SK-N-SH treated with all-trans-retinoic acid at 6 μM for 48 hours (cell line): ENCODE results near the gene IL5.
A peak's percentile ranks its signal among the peaks of the same experiment; 100 is the strongest.
"Not testable (repeated sequence)": the region's sequence is repeated elsewhere in the genome, so short reads cannot be mapped to it uniquely, and the experiment has no call there.

Source experiments
- ATAC-seq: fragments of 200-7000 bp; cut with Tn5 transposase; 3 replicates; pipeline ENCODE4 v1.9.1; 2020; ENCODE audit warnings: mild to moderate bottlenecking, moderate library complexity
- ARNTL ChIP-seq: fragments of 450-650 bp; formaldehyde crosslinking; IDR thresholded peaks from 2 replicates; pipeline ENCODE4 v1.5.0; 2020; ENCODE audit warnings: low read depth, mild to moderate bottlenecking, moderate library complexity, borderline replicate concordance
- CREB5 ChIP-seq: fragments of 250-450 bp; sonication (Bioruptor Pico); IDR thresholded peaks from 2 replicates; pipeline ENCODE4 v1.5.1; 2020; ENCODE audit warnings: low read depth, mild to moderate bottlenecking, moderate library complexity
- CSRNP3 ChIP-seq: fragments of 250-450 bp; sonication (Bioruptor Pico); IDR thresholded peaks from 2 replicates; pipeline ENCODE4 v1.5.1; 2021; ENCODE audit warnings: mild to moderate bottlenecking, moderate library complexity
- ESRRG ChIP-seq: fragments of 250-450 bp; sonication (Bioruptor Pico); IDR thresholded peaks from 2 replicates; pipeline ENCODE4 v1.6.1; 2021; ENCODE audit warnings: mild to moderate bottlenecking
- GLIS3 ChIP-seq: fragments of 250-450 bp; sonication (Bioruptor Pico); IDR thresholded peaks from 2 replicates; pipeline ENCODE4 v1.5.0; 2020; ENCODE audit warnings: mild to moderate bottlenecking, moderate library complexity
- ISL1 ChIP-seq: fragments of 250-450 bp; sonication (Bioruptor Pico); IDR thresholded peaks from 2 replicates; pipeline ENCODE4 v2.1.2; 2022; ENCODE audit warnings: mild to moderate bottlenecking, moderate library complexity
- OSR1 ChIP-seq: fragments of 250-450 bp; sonication (Bioruptor Pico); IDR thresholded peaks from 2 replicates; pipeline ENCODE4 v1.8.0; 2022; ENCODE audit warnings: moderate library complexity, mild to moderate bottlenecking, inconsistent platforms
- PPARA ChIP-seq: fragments of 250-450 bp; sonication (Bioruptor Pico); IDR thresholded peaks from 2 replicates; pipeline ENCODE4 v1.5.0; 2020; ENCODE audit warnings: mild to moderate bottlenecking, borderline replicate concordance
- RARB ChIP-seq: fragments of 250-450 bp; sonication (Bioruptor Pico); IDR thresholded peaks from 2 replicates; pipeline ENCODE4 v1.8.0; 2021; ENCODE audit warnings: mild to moderate bottlenecking, moderate library complexity
- SNAI2 ChIP-seq: fragments of 250-450 bp; sonication (Bioruptor Pico); IDR thresholded peaks from 2 replicates; pipeline ENCODE4 v1.5.0; 2020; ENCODE audit warnings: mild to moderate bottlenecking, moderate library complexity
- TCF4 ChIP-seq: fragments of 250-450 bp; sonication (Bioruptor Pico); IDR thresholded peaks from 2 replicates; pipeline ENCODE4 v1.8.0; 2021; ENCODE audit warnings: mild to moderate bottlenecking, moderate library complexity, borderline replicate concordance
- TOX ChIP-seq: fragments of 250-450 bp; sonication (Bioruptor Pico); IDR thresholded peaks from 2 replicates; pipeline ENCODE4 v1.8.0; 2021; ENCODE audit warnings: mild to moderate bottlenecking, moderate library complexity, borderline replicate concordance
- TSHZ2 ChIP-seq: fragments of 250-450 bp; sonication (Bioruptor Pico); IDR thresholded peaks from 2 replicates; pipeline ENCODE4 v1.5.0; 2020; ENCODE audit warnings: mild to moderate bottlenecking, moderate library complexity
- ZC3H10 ChIP-seq: fragments of 250-450 bp; sonication (Bioruptor Pico); IDR thresholded peaks from 2 replicates; pipeline ENCODE4 v1.5.1; 2021; ENCODE audit warnings: mild to moderate bottlenecking, moderate library complexity
- ZFP3 ChIP-seq: fragments of 250-450 bp; sonication (Bioruptor Pico); IDR thresholded peaks from 2 replicates; pipeline ENCODE4 v1.5.0; 2020; ENCODE audit warnings: mild to moderate bottlenecking, moderate library complexity
- ZNF565 ChIP-seq: fragments of 450-650 bp; formaldehyde crosslinking; conservative IDR thresholded peaks from 2 replicates; pipeline ENCODE4 v1.5.0; 2020; ENCODE audit warnings: low read depth, mild to moderate bottlenecking, moderate library complexity
- ZNF8 ChIP-seq: fragments of 450-650 bp; formaldehyde crosslinking; IDR thresholded peaks from 2 replicates; pipeline ENCODE4 v1.5.0; 2020; ENCODE audit warnings: mild to moderate bottlenecking, moderate library complexity

Gene IL5

DNA sequence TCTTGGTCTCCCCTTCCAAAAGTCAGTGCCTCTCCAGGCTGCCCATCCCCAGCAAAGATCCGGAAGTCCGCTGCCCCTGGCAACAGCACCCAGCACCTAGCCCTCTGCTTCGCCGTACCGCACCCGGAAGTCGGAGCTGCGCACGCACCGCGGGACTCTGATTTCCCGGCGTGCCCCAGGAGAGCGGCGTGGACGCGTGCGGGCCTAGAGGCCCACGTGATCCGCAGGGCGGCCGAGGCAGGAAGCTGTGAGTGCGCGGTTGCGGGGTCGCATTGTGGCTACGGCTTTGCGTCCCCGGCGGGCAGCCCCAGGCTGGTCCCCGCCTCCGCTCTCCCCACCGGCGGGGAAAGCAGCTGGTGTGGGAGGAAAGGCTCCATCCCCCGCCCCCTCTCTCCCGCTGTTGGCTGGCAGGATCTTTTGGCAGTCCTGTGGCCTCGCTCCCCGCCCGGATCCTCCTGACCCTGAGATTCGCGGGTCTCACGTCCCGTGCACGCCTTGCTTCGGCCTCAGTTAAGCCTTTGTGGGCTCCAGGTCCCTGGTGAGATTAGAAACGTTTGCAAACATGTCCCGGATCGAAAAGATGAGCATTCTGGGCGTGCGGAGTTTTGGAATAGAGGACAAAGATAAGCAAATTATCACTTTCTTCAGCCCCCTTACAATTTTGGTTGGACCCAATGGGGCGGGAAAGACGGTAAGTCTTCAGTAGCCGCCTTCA, 13.6 kb upstream of the IL5 start, which contains the start of gene RAD50:
Gene RAD50, plus strand, starts transcription at position 215 of the 715 bp plus-strand sequence. Its CDS starts 348 bp downstream, at position 563.
- peak; percentile 99 for ATAC-seq
- peak; percentile 66; the same call in 1 of the 2 replicates for TF ChIP-seq ZNF8
- 0 out of 2 replicates have a peak, but pooled peaks have one; percentile 50 for TF ChIP-seq ZFP3 (CRISPR knock-in tag)
- TF ChIP-seq TSHZ2 (CRISPR knock-in tag), result 0 out of 2 replicates have a peak, but pooled peaks have one; percentile 42
- no peak for TF ChIP-seq RARB

GRCh38 chr5:132556153-132556762, 12.9 kb upstream of the IL5 start:
- no peak for TF ChIP-seq CREB5 (CRISPR knock-in tag)
- peak; percentile 62 for ATAC-seq

DNA sequence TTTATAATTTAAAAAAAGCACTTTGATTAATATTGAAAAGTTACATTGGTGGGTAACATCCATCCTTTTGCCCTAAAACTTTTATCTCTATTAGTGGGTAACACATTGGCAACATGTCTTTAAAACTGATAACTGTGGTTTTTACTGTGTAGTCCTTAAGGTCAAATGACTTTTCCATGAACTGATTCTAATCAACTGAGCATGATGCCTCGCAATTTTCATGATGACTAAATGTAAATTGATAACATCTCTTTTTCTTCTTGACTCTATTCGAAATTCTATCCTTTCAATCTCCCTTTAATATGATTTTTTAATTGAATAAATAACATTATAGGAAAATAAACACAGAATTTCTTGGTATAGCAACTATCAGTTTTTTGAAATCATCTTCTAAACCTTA, 6.3 kb upstream of the IL5 start:
- no peak for TF ChIP-seq ZFP3 (CRISPR knock-in tag)
- TF ChIP-seq ZC3H10 (CRISPR knock-in tag), result no peak
- ATAC-seq, result no peak

DNA sequence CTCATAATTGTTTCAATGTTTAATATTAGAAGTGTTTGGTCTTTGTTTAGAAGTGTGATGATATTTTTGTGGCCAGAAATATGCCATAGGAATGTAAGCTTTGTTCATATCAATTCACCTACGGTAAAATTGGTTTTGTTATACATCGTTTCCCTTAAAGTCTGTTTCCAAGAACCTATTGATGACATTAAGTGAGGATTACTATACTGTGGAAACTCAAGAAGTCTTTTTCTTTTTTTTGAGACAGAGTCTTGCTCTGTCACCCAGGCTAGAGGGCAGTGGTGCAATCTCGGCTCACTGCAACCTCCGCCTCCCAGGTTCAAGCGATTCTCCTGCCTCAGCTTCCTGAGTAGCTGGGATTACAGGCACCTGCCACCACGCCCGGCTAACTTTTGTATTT, 5.5 kb upstream of the IL5 start:
- ATAC-seq, result not testable (repeated sequence)

DNA sequence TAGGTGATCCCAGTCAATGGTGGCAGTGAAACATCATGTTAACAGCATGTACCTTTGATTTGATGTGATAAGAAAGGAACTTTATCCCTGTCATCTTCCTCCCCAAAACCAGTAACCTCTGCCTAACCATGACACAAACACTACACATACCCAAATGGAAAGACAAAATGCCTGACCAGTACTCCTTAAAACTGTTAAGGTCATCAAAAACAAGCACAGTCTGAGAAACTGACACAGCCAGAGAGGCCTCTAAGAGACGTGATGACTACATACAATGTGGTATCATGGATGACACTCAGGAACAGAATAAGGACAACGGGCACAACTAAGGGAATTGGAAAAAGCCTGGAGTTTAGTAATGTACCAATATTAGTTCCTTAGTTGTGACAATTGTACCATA, 3.9 kb upstream of the IL5 start:
- TF ChIP-seq CSRNP3 (no peak), ISL1 (CRISPR knock-in tag) (no peak), PPARA (CRISPR knock-in tag) (no peak), OSR1 (CRISPR knock-in tag) (no peak), RARB (no peak)
- TF ChIP-seq, all 23 proteins: peak for 0
- ATAC-seq, result no peak

GRCh38 chr5:132546108-132546507, 2.8 kb upstream of the IL5 start:
- ATAC-seq, result no peak
- no peak for TF ChIP-seq SNAI2
- TF ChIP-seq TOX, result no peak
- no peak for TF ChIP-seq ESRRG (CRISPR knock-in tag)
- no peak for TF ChIP-seq TSHZ2 (CRISPR knock-in tag)
- TF ChIP-seq TCF4 (CRISPR knock-in tag), result no peak
- no peak for TF ChIP-seq ZNF565 (CRISPR knock-in tag)
- no peak for TF ChIP-seq PPARA (CRISPR knock-in tag)
- no peak for TF ChIP-seq GLIS3 (CRISPR knock-in tag)
- TF ChIP-seq ISL1 (CRISPR knock-in tag), result no peak
- TF ChIP-seq OSR1 (CRISPR knock-in tag), result no peak
- no peak for TF ChIP-seq ARNTL (CRISPR knock-in tag)
- TF ChIP-seq RARB, result no peak
